HEK293 (cell line): ENCODE results near the gene NABP2.

Source experiments
- CTCF ChIA-PET: fragments of 350-600 bp; formaldehyde crosslinking; extraction: SDS; loops from one replicate; lab custom pipeline; 2021; ENCODE audit warnings: antibody characterized with exemption; lab: Yijun Ruan, JAX
- POLR2A ChIA-PET: fragments of 300-600 bp; formaldehyde crosslinking; extraction: SDS; loops from one replicate; lab custom pipeline; 2020; ENCODE audit warnings: antibody characterized with exemption, inconsistent platforms; lab: Yijun Ruan, JAX
- H3K27ac ChIP-seq: fragments of 200-500 bp; sonication (Bioruptor generic); 2 replicates; pipeline ENCODE4 v1.5.1; 2014; ENCODE audit warnings: low read depth, low read length, control low read depth, inconsistent platforms; ENCODE audit errors: extremely low read depth
- H3K36me3 ChIP-seq, 2 experiments: fragments of 200-500 bp in 1 of 2; sonication (Bioruptor generic) in 1 of 2; 1 replicate in 1 of 2; 2 replicates in 1 of 2; pipeline ENCODE4 v1.5.1; 2014 to 2017; ENCODE audit warnings: inconsistent platforms in 2 of 2, low read length in 2 of 2; ENCODE audit not compliant: control insufficient read depth in 2 of 2, insufficient read depth in 1 of 2
- H3K4me1 ChIP-seq: fragments of 200-500 bp; sonication (Bioruptor generic); 2 replicates; pipeline ENCODE4 v1.5.1; 2014; ENCODE audit warnings: mild to moderate bottlenecking, low read length, inconsistent platforms; ENCODE audit not compliant: control insufficient read depth, insufficient read depth
- H3K4me3 ChIP-seq: 2 replicates; pipeline ENCODE4 v1.5.1; 2011; ENCODE audit warnings: low read depth, mild to moderate bottlenecking, control low read depth, low read length, moderate library complexity
- H3K9me3 ChIP-seq: fragments of 200-500 bp; sonication (Bioruptor generic); 2 replicates; pipeline ENCODE4 v1.5.1; 2014; ENCODE audit warnings: low read depth, low read length, inconsistent platforms; ENCODE audit not compliant: control insufficient read depth, insufficient read depth
- FEZF1 ChIP-seq: fragments of 450-650 bp; formaldehyde crosslinking; IDR thresholded peaks from 2 replicates; pipeline ENCODE4 v1.5.1; 2016; ENCODE audit warnings: missing biosample characterization, missing genetic modification characterization
- HOXD13 ChIP-seq: sonication (generic); formaldehyde crosslinking; IDR thresholded peaks from 2 replicates; pipeline ENCODE4 v1.8.0; 2022; ENCODE audit warnings: missing genetic modification reagents, borderline replicate concordance
- KLF9 ChIP-seq: fragments of 450-650 bp; formaldehyde crosslinking; IDR thresholded peaks from 2 replicates; pipeline ENCODE4 v1.5.1; 2016; ENCODE audit warnings: missing biosample characterization, missing genetic modification characterization, low read depth
- MYNN ChIP-seq: fragments of 450-650 bp; formaldehyde crosslinking; IDR thresholded peaks from 2 replicates; pipeline ENCODE4 v1.5.1; 2016; ENCODE audit warnings: missing biosample characterization, missing genetic modification characterization, borderline replicate concordance
- SP2 ChIP-seq: fragments of 450-650 bp; formaldehyde crosslinking; IDR thresholded peaks from 2 replicates; pipeline ENCODE4 v1.5.1; 2016; ENCODE audit warnings: missing biosample characterization, missing genetic modification characterization
- SP3 ChIP-seq: fragments of 450-650 bp; formaldehyde crosslinking; IDR thresholded peaks from 2 replicates; pipeline ENCODE4 v1.5.1; 2016; ENCODE audit warnings: missing biosample characterization, missing genetic modification characterization
- ZBTB20 ChIP-seq: fragments of 450-650 bp; formaldehyde crosslinking; IDR thresholded peaks from 2 replicates; pipeline ENCODE4 v1.5.1; 2016; ENCODE audit warnings: missing biosample characterization, missing genetic modification characterization
- ZBTB21 ChIP-seq: fragments of 450-650 bp; formaldehyde crosslinking; IDR thresholded peaks from 2 replicates; pipeline ENCODE4 v1.5.1; 2017; ENCODE audit warnings: missing biosample characterization, missing genetic modification characterization
- ZBTB48 ChIP-seq: fragments of 450-650 bp; formaldehyde crosslinking; IDR thresholded peaks from 2 replicates; pipeline ENCODE4 v1.5.1; 2016; ENCODE audit warnings: missing biosample characterization, missing genetic modification characterization
- ZFP3 ChIP-seq: fragments of 450-650 bp; formaldehyde crosslinking; IDR thresholded peaks from 2 replicates; pipeline ENCODE4 v1.5.1; 2016; ENCODE audit warnings: low read depth, missing biosample characterization, missing genetic modification characterization
- ZFP37 ChIP-seq: fragments of 450-650 bp; formaldehyde crosslinking; IDR thresholded peaks from 2 replicates; pipeline ENCODE4 v1.5.1; 2016; ENCODE audit warnings: missing biosample characterization, missing genetic modification characterization
- ZFP69B ChIP-seq: fragments of 450-650 bp; formaldehyde crosslinking; IDR thresholded peaks from 2 replicates; pipeline ENCODE4 v1.5.1; 2016; ENCODE audit warnings: missing biosample characterization, missing genetic modification characterization
- ZNF114 ChIP-seq: fragments of 450-650 bp; formaldehyde crosslinking; IDR thresholded peaks from 2 replicates; pipeline ENCODE4 v1.5.0; 2017; ENCODE audit warnings: missing biosample characterization, missing genetic modification characterization
- ZNF146 ChIP-seq: fragments of 450-650 bp; formaldehyde crosslinking; IDR thresholded peaks from 2 replicates; pipeline ENCODE4 v1.5.1; 2016; ENCODE audit warnings: missing biosample characterization, missing genetic modification characterization
- ZNF174 ChIP-seq: fragments of 450-650 bp; formaldehyde crosslinking; IDR thresholded peaks from 2 replicates; pipeline ENCODE4 v1.5.0; 2017; ENCODE audit warnings: missing biosample characterization, mild to moderate bottlenecking, missing genetic modification characterization
- ZNF223 ChIP-seq: fragments of 450-650 bp; formaldehyde crosslinking; IDR thresholded peaks from 2 replicates; pipeline ENCODE4 v1.5.1; 2016; ENCODE audit warnings: missing biosample characterization, missing genetic modification characterization
- ZNF324 ChIP-seq: fragments of 450-650 bp; formaldehyde crosslinking; IDR thresholded peaks from 2 replicates; pipeline ENCODE4 v1.5.1; 2016; ENCODE audit warnings: missing biosample characterization, missing genetic modification characterization
- ZNF558 ChIP-seq: fragments of 450-650 bp; formaldehyde crosslinking; IDR thresholded peaks from 2 replicates; pipeline ENCODE4 v1.5.1; 2016; ENCODE audit warnings: missing biosample characterization, missing genetic modification characterization
- ZNF610 ChIP-seq: fragments of 450-650 bp; formaldehyde crosslinking; IDR thresholded peaks from 2 replicates; pipeline ENCODE4 v1.5.1; 2016; ENCODE audit warnings: missing biosample characterization, missing genetic modification characterization, borderline replicate concordance
- ZNF747 ChIP-seq: fragments of 450-650 bp; formaldehyde crosslinking; IDR thresholded peaks from 2 replicates; pipeline ENCODE4 v1.5.1; 2016; ENCODE audit warnings: missing biosample characterization, missing genetic modification characterization
- ZXDB ChIP-seq: fragments of 450-650 bp; formaldehyde crosslinking; IDR thresholded peaks from 2 replicates; pipeline ENCODE4 v1.5.1; 2016; ENCODE audit warnings: missing biosample characterization, missing genetic modification characterization
- TF ChIP-seq, protein P1 (sequence below): fragments of 450-650 bp; formaldehyde crosslinking; IDR thresholded peaks from 2 replicates; pipeline ENCODE4 v1.5.1; 2016; ENCODE audit warnings: missing biosample characterization, missing genetic modification characterization
- TF ChIP-seq, protein P2 (sequence below): fragments of 450-650 bp; formaldehyde crosslinking; IDR thresholded peaks from 2 replicates; pipeline ENCODE4 v1.5.1; 2016; ENCODE audit warnings: missing biosample characterization, missing genetic modification characterization

NABP2 gene

DNA sequence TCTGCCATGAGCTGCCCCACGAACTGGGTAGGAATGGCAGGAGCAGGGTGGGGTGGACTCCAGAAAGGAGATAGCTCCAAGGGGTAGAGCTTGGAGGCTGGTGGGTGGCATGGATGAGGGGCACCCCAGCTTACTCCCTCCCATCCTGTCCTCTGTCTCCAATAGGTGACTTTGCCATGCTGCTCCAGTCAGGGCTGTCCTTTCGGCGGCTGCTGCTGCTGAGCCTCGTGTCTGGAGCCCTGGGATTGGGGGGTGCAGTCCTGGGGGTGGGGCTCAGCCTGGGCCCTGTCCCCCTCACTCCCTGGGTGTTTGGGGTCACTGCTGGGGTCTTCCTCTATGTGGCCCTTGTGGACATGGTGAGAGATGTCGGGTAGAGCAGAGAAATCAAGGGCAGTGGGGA, 12.8 kb downstream of the NABP2 start:
- Histone ChIP-seq H3K9me3 (no peaks in the 10 kb centered on the region), H3K4me3 (no peak overlapping the region), H3K4me1 (no peaks in the 10 kb centered on the region), H3K36me3 (peaks cover 0 to 56% of the 10 kb centered on the region in 2 experiments; a peak in 2 of 3 replicates), H3K27ac (no peak overlapping the region)
- CTCF ChIA-PET: interaction anchor here (0.6 to 1.5 kb wide), 3 partner anchors 20 to 336 kb away, joined by 3 to 5 read pairs (median 5); partner anchors contain the start of gene COQ10A
- 0 out of 2 replicates have a peak, but pooled peaks have one; percentile 8 for TF ChIP-seq SP2 (tag by site-specific recombination)
- TF ChIP-seq ZFP37: no peak
- TF ChIP-seq, all 188 proteins: peak for 1
- POLR2A ChIA-PET: interaction anchor here (1.2 kb wide), 1 partner anchor 15 kb away, joined by 7 read pairs; the partner anchor contains the start of gene RNF41

DNA sequence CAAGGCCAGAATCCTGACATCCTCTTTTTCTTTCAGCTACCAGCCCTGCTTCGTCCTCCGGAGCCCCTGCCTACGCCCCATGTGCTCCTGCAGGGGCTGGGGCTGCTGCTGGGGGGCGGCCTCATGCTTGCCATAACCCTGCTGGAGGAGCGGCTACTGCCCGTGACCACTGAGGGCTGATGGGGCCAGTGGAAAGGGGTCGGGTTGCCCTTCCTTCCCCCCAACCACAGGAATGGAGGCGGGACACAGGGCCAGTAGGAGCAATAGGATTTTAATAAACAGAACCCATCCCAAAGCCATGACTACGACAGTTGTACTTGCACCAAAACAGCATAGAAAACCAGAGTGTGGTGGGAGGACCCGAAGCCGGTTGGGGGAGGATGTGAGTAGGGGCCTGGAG, 13.4 kb downstream of the NABP2 start:
- H3K4me1 ChIP-seq: no peaks in the 10 kb centered on the region
- ChIA-PET CTCF (interaction anchor here (1.5 kb wide), 2 partner anchors 19 to 29 kb away, joined by 5 read pairs; partner anchors contain the start of gene COQ10A), POLR2A (no interaction called here)
- H3K4me3 ChIP-seq: no peak overlapping the region
- no peaks in the 10 kb centered on the region for H3K9me3 ChIP-seq
- H3K27ac ChIP-seq: no peak overlapping the region
- TF ChIP-seq ZNF558 (tag by site-specific recombination) (no peak), ZNF324 (tag by site-specific recombination) (no peak), SP3 (tag by site-specific recombination) (no peak), FEZF1 (no peak)
- TF ChIP-seq, protein P1, sequence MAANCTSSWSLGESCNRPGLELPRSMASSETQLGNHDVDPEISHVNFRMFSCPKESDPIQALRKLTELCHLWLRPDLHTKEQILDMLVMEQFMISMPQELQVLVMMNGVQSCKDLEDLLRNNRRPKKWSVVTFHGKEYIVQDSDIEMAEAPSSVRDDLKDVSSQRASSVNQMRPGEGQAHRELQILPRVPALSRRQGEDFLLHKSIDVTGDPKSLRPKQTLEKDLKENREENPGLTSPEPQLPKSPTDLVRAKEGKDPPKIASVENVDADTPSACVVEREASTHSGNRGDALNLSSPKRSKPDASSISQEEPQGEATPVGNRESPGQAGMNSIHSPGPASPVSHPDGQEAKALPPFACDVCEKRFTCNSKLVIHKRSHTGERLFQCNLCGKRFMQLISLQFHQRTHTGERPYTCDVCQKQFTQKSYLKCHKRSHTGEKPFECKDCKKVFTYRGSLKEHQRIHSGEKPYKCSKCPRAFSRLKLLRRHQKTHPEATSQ: no peak
- peaks cover 3 to 62% of the 10 kb centered on the region in 2 experiments; a peak in 2 of 3 replicates for H3K36me3 ChIP-seq

DNA sequence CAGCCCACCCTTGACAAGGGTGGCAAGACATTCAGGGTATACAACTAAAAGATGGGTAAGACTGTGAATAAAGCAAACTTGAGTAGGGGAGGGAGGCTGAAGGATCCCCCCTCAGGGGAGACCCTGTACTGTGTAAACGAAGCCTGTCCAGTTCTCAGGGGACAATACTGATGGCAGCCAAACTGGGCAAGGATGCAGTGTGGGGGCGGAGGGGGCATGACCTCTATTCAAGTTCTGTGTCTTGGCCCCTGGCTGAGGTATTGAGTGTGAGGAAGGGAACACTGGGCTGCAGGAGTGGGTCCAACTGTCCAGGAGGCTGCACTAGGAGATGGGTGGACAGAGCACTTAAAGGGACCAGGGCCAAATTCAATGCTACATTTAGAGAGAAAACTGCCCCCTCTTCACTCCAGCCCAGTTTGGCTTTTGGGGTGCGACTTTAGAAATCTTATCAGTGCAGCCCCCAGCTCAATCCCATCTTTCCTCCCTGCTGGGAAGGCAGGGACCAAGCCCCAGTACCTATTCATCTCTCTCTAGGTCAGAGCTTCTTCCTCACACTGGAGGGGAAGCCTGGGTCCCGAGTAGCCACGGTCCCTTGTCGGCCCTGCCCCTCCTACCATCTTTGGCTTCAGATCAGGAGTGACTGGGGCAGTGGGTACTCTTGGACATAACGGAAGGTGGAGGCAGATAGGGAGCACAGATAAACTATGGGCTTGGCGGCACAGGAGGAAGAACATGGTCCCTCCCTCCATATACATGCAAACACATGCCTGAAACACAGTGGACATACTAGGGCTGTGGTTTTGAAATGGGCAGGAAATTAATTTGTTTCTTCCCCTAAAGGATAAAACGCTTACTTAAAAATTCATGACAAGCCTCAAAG, 17.5 kb downstream of the NABP2 start:
- Histone ChIP-seq H3K36me3 (peaks cover 12 to 91% of the 10 kb centered on the region in 2 experiments; a peak in 2 of 3 replicates), H3K4me1 (no peaks in the 10 kb centered on the region), H3K9me3 (no peaks in the 10 kb centered on the region), H3K27ac (no peak overlapping the region), H3K4me3 (no peak overlapping the region)
- POLR2A ChIA-PET: interaction anchor here (1.2 kb wide), 1 partner anchor 74 kb away, joined by 4 read pairs; the partner anchor contains the start of gene CNPY2
- peak; percentile 72 for TF ChIP-seq ZBTB48 (tag by site-specific recombination)
- TF ChIP-seq KLF9: no peak
- CTCF ChIA-PET: no interaction called here

DNA sequence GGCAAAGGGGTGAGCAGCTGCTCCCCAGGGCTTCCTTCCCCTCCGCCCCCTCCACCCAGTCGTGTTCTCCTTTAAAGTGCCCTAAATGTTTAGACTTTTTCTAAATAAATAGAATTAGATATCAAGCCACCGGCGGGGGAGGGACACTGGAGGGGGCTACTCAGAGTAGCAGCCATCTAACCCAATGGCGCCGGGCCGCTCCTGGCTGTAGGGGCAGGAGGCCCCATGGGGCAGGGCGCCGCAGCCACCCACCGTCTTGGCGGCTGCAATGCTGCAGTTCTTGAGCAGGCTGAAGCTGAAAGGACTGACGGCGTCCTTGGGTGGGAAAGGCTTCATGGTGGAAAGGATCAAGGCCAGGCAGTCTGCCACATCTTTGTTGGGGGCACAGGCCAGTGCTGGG, 18.8 kb downstream of the NABP2 start:
- POLR2A ChIA-PET: interaction anchor here (1.2 kb wide), 1 partner anchor 73 kb away, joined by 4 read pairs; the partner anchor contains the start of gene CNPY2
- no peaks in the 10 kb centered on the region for H3K9me3 ChIP-seq
- no peaks in the 10 kb centered on the region for H3K4me1 ChIP-seq
- peaks cover 18 to 90% of the 10 kb centered on the region in 2 experiments; a peak in 2 of 3 replicates for H3K36me3 ChIP-seq
- CTCF ChIA-PET: no interaction called here
- TF ChIP-seq ZNF146 (tag by site-specific recombination): no peak
- TF ChIP-seq ZFP3: no peak
- TF ChIP-seq ZNF174 (tag by site-specific recombination): no peak
- no peak for TF ChIP-seq ZNF223 (tag by site-specific recombination)
- TF ChIP-seq ZFP69B (tag by site-specific recombination): no peak
- TF ChIP-seq ZNF114 (tag by site-specific recombination): no peak
- no peak for TF ChIP-seq ZBTB20 (tag by site-specific recombination)
- TF ChIP-seq MYNN (tag by site-specific recombination): no peak
- no peak for TF ChIP-seq ZNF610 (tag by site-specific recombination)
- TF ChIP-seq, protein P2, sequence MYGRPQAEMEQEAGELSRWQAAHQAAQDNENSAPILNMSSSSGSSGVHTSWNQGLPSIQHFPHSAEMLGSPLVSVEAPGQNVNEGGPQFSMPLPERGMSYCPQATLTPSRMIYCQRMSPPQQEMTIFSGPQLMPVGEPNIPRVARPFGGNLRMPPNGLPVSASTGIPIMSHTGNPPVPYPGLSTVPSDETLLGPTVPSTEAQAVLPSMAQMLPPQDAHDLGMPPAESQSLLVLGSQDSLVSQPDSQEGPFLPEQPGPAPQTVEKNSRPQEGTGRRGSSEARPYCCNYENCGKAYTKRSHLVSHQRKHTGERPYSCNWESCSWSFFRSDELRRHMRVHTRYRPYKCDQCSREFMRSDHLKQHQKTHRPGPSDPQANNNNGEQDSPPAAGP: no peak
- no peak for TF ChIP-seq ZBTB21 (tag by site-specific recombination)
- TF ChIP-seq HOXD13 (CRISPR knock-in tag): no peak
- TF ChIP-seq ZNF747 (tag by site-specific recombination): no peak
- TF ChIP-seq ZXDB (tag by site-specific recombination): no peak
- no peak overlapping the region for H3K4me3 ChIP-seq
- no peak overlapping the region for H3K27ac ChIP-seq
